Endodermal cell (in vitro differentiated cells): ENCODE data around the gene LRP8. TPM values are rescaled to one million over a fixed set of nuclear protein-coding genes. Genes with fewer than 3 reads are reported as not detected.

Experiments
- DNase-seq: peaks from one replicate; pipeline ENCODE4 v3.0.0-alpha.2; 2017
- H3K27ac ChIP-seq: 2 replicates; pipeline ENCODE4 v1.5.1; 2013; ENCODE audit warnings: mild to moderate bottlenecking, low read depth, low read length, moderate library complexity
- H3K27me3 ChIP-seq: 2 replicates; pipeline ENCODE4 v1.6.1; 2013; ENCODE audit warnings: mild to moderate bottlenecking, low read length, moderate library complexity; ENCODE audit not compliant: insufficient read depth, control insufficient read depth, poor library complexity, severe bottlenecking
- H3K36me3 ChIP-seq: 2 replicates; pipeline ENCODE4 v1.7.0; 2013; ENCODE audit warnings: mild to moderate bottlenecking, low read length, moderate library complexity; ENCODE audit not compliant: control insufficient read depth, insufficient read depth
- H3K4me1 ChIP-seq: one replicate; pipeline ENCODE4 v1.7.0; 2013; ENCODE audit warnings: low read length; ENCODE audit not compliant: control insufficient read depth, insufficient read depth
- H3K4me3 ChIP-seq: 2 replicates; pipeline ENCODE4 v1.5.1; 2013; ENCODE audit warnings: mild to moderate bottlenecking, low read length, moderate library complexity
- H3K9ac ChIP-seq: 2 replicates; pipeline ENCODE4 v1.6.1; 2013; ENCODE audit warnings: mild to moderate bottlenecking, low read length, moderate library complexity; ENCODE audit not compliant: poor library complexity, severe bottlenecking; ENCODE audit errors: extremely low read depth
- H3K9me3 ChIP-seq: 2 replicates; pipeline ENCODE4 v1.6.1; 2013; ENCODE audit warnings: mild to moderate bottlenecking, low read length, moderate library complexity; ENCODE audit not compliant: control insufficient read depth
- H3K27ac Mint-ChIP-seq: 2 replicates; pipeline ENCODE4 v1.8.0; 2020; ENCODE audit warnings: mixed read lengths
- H3K27me3 Mint-ChIP-seq: 2 replicates; pipeline ENCODE4 v1.8.0; 2021; ENCODE audit warnings: mild to moderate bottlenecking, mixed read lengths; ENCODE audit not compliant: insufficient read depth
- H3K36me3 Mint-ChIP-seq: 2 replicates; pipeline ENCODE4 v1.8.0; 2020; ENCODE audit warnings: low read depth, mixed read lengths
- H3K4me1 Mint-ChIP-seq: 2 replicates; pipeline ENCODE4 v1.8.0; 2020; ENCODE audit warnings: mixed read lengths
- H3K4me3 Mint-ChIP-seq: 2 replicates; pipeline ENCODE4 v1.8.0; 2020; ENCODE audit warnings: mild to moderate bottlenecking, moderate library complexity, mixed read lengths
- H3K9me3 Mint-ChIP-seq: 2 replicates; pipeline ENCODE4 v1.8.0; 2020; ENCODE audit warnings: mild to moderate bottlenecking, mixed read lengths
- CTCF ChIP-seq: fragments of 200-600 bp; sonication (generic); conservative IDR thresholded peaks from 2 replicates; pipeline ENCODE4 v1.5.0; 2021; ENCODE audit warnings: antibody characterized with exemption, mild to moderate bottlenecking
- WGBS, 2 experiments: methylation state at CpG; one replicate each; pipeline versions ENCODE4 v1.1.5 to v1.1.7; 2013; ENCODE audit warnings: missing lambda C conversion rate in 2 of 2, mixed read lengths in 1 of 2; ENCODE audit not compliant: insufficient coverage in 1 of 2, insufficient read length in 1 of 2; 5-methylcytosine and 5-hydroxymethylcytosine counted together
- total RNA-seq, 2 donors: library from RNA; stranded (reverse); fragmentation: NEBNext Ultra II Directional in 1 of 2; extraction: Animal tissue kit (Norgen Biotek cat#: 25700) in 1 of 2; gene quantifications; 2 replicates in 1 of 2; 3 replicates in 1 of 2; pipeline ENCODE4 v1.2.1, GENCODE V29; 2021

Gene LRP8
- total RNA-seq, 2 donors from 2014 or later: 29.1 to 39.6 TPM

DNA sequence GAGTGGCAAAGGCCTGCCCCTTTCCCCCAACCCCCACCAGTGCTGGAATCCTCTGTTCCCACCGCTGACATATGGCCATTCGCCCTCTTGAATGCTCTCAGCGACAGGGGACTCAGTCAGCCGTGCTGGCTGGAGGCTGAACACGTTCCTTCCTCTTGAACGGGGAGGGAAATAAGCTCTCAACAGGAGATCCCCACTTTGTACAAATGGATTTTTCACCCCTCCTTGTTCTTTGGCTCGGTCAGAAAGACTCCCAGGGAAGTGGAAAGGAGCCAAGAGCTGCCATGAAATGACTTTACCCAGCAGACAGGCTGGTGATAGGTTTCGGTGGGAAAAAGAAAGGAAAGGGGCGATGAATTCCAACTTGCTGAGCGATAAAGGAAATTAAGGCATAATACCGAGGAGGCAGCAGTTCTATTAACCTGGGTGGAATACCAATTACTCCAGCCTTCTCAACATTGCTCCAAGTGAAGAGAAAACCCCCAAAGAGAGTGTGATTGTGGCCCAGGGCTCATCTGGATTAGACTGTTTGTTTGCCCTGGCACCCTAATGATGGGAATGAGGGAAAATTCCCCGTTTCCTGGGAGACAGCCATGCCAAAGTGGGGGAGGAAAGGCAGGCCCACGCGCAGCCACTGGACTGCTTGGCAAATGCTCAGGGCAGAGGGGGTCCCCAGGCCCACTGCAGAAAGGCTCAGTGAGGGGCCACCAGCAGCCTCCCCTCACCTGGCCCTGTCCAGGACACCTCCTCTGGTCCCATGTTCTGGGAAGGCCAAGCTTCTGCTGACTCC, 23.9 kb downstream of the LRP8 start:
- Histone ChIP-seq H3K9ac (peak overlapping the region; percentile 15), H3K36me3 (no peaks in the 10 kb centered on the region), H3K27me3 (no peaks in the 10 kb centered on the region), H3K27ac (peak overlapping the region; percentile 76), H3K4me1 (no peaks in the 10 kb centered on the region), H3K9me3 (no peaks in the 10 kb centered on the region), H3K4me3 (no peak overlapping the region)
- H3K27ac Mint-ChIP-seq: peak overlapping the region; percentile 67
- H3K4me3 Mint-ChIP-seq: no peak overlapping the region
- no peaks in the 10 kb centered on the region for H3K27me3 Mint-ChIP-seq
- H3K4me1 Mint-ChIP-seq: peaks cover 24% of the 10 kb centered on the region
- H3K36me3 Mint-ChIP-seq: peaks cover 4% of the 10 kb centered on the region
- no peak for TF ChIP-seq CTCF
- no peak for DNase-seq
- H3K9me3 Mint-ChIP-seq: no peaks in the 10 kb centered on the region
- 88 to 90% methylated on average over 11 to 14 of the region's 14 CpGs for WGBS, 2 experiments

GRCh38 chr1:53303243-53303642, 24.6 kb downstream of the LRP8 start:
- no peak for DNase-seq
- no peaks in the 10 kb centered on the region for H3K4me1 ChIP-seq

GRCh38 chr1:53299233-53299632, 28.6 kb downstream of the LRP8 start:
- Mint-ChIP-seq H3K9me3 (no peaks in the 10 kb centered on the region), H3K4me3 (no peak overlapping the region), H3K4me1 (peaks cover 32% of the 10 kb centered on the region), H3K27me3 (no peaks in the 10 kb centered on the region), H3K27ac (peak overlapping the region; percentile 35), H3K36me3 (no peaks in the 10 kb centered on the region)
- TF ChIP-seq CTCF: no peak
- no peaks in the 10 kb centered on the region for H3K27me3 ChIP-seq
- no peaks in the 10 kb centered on the region for H3K9me3 ChIP-seq
- no peak overlapping the region for H3K27ac ChIP-seq
- WGBS, 2 experiments: 91 to 93% methylated on average over 3 of the region's 3 CpGs
- H3K36me3 ChIP-seq: no peaks in the 10 kb centered on the region
- no peaks in the 10 kb centered on the region for H3K4me1 ChIP-seq
- no peak for DNase-seq
- no peak overlapping the region for H3K9ac ChIP-seq
- H3K4me3 ChIP-seq: no peak overlapping the region

More at GRCh38 chr1:53303243-53303642, 24.6 kb downstream of the LRP8 start:
- Histone ChIP-seq H3K27ac (peak overlapping the region; percentile 76), H3K4me3 (no peak overlapping the region), H3K9ac (no peak overlapping the region), H3K9me3 (no peaks in the 10 kb centered on the region), H3K27me3 (no peaks in the 10 kb centered on the region), H3K36me3 (no peaks in the 10 kb centered on the region)
- H3K9me3 Mint-ChIP-seq: no peaks in the 10 kb centered on the region
- WGBS, 2 experiments: 93 to 95% methylated on average over 5 to 7 of the region's 7 CpGs
- H3K36me3 Mint-ChIP-seq: no peaks in the 10 kb centered on the region
- no peak overlapping the region for H3K4me3 Mint-ChIP-seq
- no peak for TF ChIP-seq CTCF
- H3K27ac Mint-ChIP-seq: peak overlapping the region; percentile 67
- peaks cover 28% of the 10 kb centered on the region for H3K4me1 Mint-ChIP-seq
- H3K27me3 Mint-ChIP-seq: no peaks in the 10 kb centered on the region
